Purkinje cell (primary cell): ENCODE results near the gene GGTA1. TPM values are rescaled to one million over a fixed set of nuclear protein-coding genes. Genes with fewer than 3 reads are reported as not detected.

Experiments
- polyA plus RNA-seq: library from polyadenylated mRNA; unstranded; fragments of >200 nt; fragmentation: Nextera tagmentation; gene quantifications from 2 replicates; pipeline ENCODE4 v1.2.1, GENCODE V29; 2014

The GGTA1 gene
- not detected in 2 replicates for polyA plus RNA-seq

DNA sequence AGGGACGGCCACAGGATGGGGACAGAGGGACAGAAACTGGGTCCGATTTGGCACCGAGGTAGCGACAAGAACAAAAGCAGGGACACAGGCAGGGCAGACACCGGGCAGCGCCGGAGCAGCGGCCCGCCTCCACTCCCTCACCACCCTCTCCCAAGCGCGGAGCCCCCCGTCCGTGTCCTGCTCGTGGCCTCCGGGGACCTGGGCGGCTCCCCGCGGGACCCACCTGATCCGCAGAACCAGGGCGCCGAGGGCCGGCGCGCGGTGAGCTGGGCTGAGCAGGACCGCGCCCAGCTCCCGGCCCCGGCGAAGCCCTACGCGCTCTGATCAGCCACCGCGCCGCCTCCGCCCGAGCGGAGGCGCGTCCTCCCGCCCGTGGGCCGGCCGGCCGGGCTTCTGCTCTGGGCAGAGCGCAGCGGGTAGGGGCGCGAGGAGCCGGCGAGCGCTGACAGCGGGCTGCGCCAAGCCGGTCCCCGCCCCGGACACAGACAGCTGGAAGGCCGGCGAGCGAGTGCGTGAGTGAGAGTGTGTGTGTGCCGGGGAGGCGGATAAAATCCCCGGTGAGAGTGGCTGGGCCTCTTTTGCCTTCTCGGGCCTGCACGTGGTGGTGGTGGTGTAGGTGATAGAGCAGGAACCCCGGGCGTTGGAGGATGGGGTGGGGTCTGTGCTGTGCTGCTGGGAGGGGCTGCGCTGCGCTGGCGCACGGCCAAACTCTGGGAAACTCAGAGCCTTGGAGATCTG lies at the start of gene GGTA1:
Gene GGTA1 (minus strand): TSS at position 418 of the 738 bp plus-strand sequence. CDS start 31,922 bp downstream, outside the sequence.

Other genes with a start within 250 kb of the GGTA1 start
- gene GSN, start 231.7 kb downstream of the GGTA1 start, polyA plus RNA-seq, result 7.9 and 8.9 TPM in 2 replicates
- 9.9 and 14.1 TPM in 2 replicates for gene STOM, start 129.6 kb downstream of the GGTA1 start, polyA plus RNA-seq
- gene DAB2IP, start 151.8 kb upstream of the GGTA1 start, polyA plus RNA-seq, result 0.07 and 0.22 TPM in 2 replicates